ENCODE results near the gene SLC6A18. TPM values are rescaled to one million over a fixed set of nuclear protein-coding genes. Genes with fewer than 3 reads are reported as not detected.
"Not testable (repeated sequence)": the region's sequence is repeated elsewhere in the genome, so short reads cannot be mapped to it uniquely, and the experiment has no call there.

Gene SLC6A18
- total RNA-seq, 2 donors from 2014 or later = not detected

GRCh38 chr5:1224631-1225030 is 550 bp upstream of the SLC6A18 start:
- Histone ChIP-seq H3K4me1 (no peaks in the 10 kb centered on the region), H3K4me3 (no peak overlapping the region), H3K27me3 (no peaks in the 10 kb centered on the region), H3K36me3 (no peaks in the 10 kb centered on the region), H3K27ac (no peak overlapping the region), H3K9me3 (no peaks in the 10 kb centered on the region)
- TF ChIP-seq CTCF (IDR thresholded peaks at IDR 0.05) = no peak
- no peak for DNase-seq (ENCODE audit: low spot score)

- DNase-seq (ENCODE audit: low spot score) = no peak
- no peak for TF ChIP-seq CTCF (IDR thresholded peaks at IDR 0.05)
- H3K27ac ChIP-seq = no peak overlapping the region
- no peaks in the 10 kb centered on the region for H3K4me1 ChIP-seq
- H3K9me3 ChIP-seq = no peaks in the 10 kb centered on the region
- no peaks in the 10 kb centered on the region for H3K27me3 ChIP-seq
- no peaks in the 10 kb centered on the region for H3K36me3 ChIP-seq
- no peak overlapping the region for H3K4me3 ChIP-seq
These were observed 1.1 kb downstream of the SLC6A18 start for GRCh38 chr5:1226231-1226630.

- no peak overlapping the region for H3K27ac ChIP-seq
- no peak for TF ChIP-seq CTCF (IDR thresholded peaks at IDR 0.05)
- no peaks in the 10 kb centered on the region for H3K36me3 ChIP-seq
- no peaks in the 10 kb centered on the region for H3K4me1 ChIP-seq
- no peak overlapping the region for H3K4me3 ChIP-seq
- no peaks in the 10 kb centered on the region for H3K9me3 ChIP-seq
- DNase-seq (ENCODE audit: low spot score) = no peak
- H3K27me3 ChIP-seq = no peaks in the 10 kb centered on the region
These were observed 1.8 kb downstream of the SLC6A18 start for GRCh38 chr5:1226839-1227581.

- no peaks in the 10 kb centered on the region for H3K27me3 ChIP-seq
- H3K4me1 ChIP-seq = no peaks in the 10 kb centered on the region
- TF ChIP-seq CTCF (IDR thresholded peaks at IDR 0.05) = no peak
- no peaks in the 10 kb centered on the region for H3K36me3 ChIP-seq
- no peak for DNase-seq (ENCODE audit: low spot score)
- no peaks in the 10 kb centered on the region for H3K9me3 ChIP-seq
- H3K4me3 ChIP-seq = no peak overlapping the region
- no peak overlapping the region for H3K27ac ChIP-seq
These were observed 2.5 kb downstream of the SLC6A18 start for GRCh38 chr5:1227667-1228066.

- TF ChIP-seq CTCF (IDR thresholded peaks at IDR 0.05) = no peak
- Histone ChIP-seq H3K36me3 (no peaks in the 10 kb centered on the region), H3K27me3 (no peaks in the 10 kb centered on the region), H3K27ac (no peak overlapping the region), H3K4me1 (no peaks in the 10 kb centered on the region), H3K9me3 (no peaks in the 10 kb centered on the region), H3K4me3 (no peak overlapping the region)
- DNase-seq (ENCODE audit: low spot score) = no peak
These were observed 2.9 kb downstream of the SLC6A18 start for GRCh38 chr5:1228120-1228519.

DNA sequence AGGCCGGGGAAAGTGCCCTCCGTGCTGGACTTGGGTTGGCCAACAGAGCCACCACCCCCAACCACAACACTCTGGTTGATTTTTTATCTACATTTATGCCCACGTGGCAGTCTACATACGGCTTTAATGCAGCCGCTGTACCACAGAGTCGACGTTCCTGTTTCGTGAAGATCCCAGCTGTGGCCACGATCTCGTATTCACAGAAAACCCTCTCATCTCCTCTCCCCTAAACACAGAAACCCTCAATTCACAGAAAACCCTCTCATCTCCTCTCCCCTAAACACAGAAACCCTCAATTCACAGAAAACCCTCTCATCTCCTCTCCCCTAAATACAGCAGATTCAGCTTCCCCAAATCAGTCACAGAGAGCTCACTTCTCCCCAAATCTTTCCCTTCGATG is 3.8 kb downstream of the SLC6A18 start:
- H3K4me1 ChIP-seq, H3K27ac ChIP-seq: not testable (repeated sequence)

More for the DNA sequence above, 3.8 kb downstream of the SLC6A18 start:
- not testable (repeated sequence) for H3K36me3 ChIP-seq; H3K27me3 ChIP-seq; H3K9me3 ChIP-seq; DNase-seq (ENCODE audit: low spot score); H3K4me3 ChIP-seq
